Stimulated activated CD4-positive, alpha-beta T cell treated with anti-CD3 and anti-CD28 coated beads, Interleukin-2, amount 100 ng/mL, for 48 hours (primary cell): ENCODE results near the gene ANXA3.
"Not testable (repeated sequence)": the region's sequence is repeated elsewhere in the genome, so short reads cannot be mapped to it uniquely, and the experiment has no call there.

ENCODE experiments used
- DNase-seq, 2 donors: peaks; one replicate each; pipeline ENCODE4 v3.0.0-alpha.2; 2020

ANXA3 gene

DNA sequence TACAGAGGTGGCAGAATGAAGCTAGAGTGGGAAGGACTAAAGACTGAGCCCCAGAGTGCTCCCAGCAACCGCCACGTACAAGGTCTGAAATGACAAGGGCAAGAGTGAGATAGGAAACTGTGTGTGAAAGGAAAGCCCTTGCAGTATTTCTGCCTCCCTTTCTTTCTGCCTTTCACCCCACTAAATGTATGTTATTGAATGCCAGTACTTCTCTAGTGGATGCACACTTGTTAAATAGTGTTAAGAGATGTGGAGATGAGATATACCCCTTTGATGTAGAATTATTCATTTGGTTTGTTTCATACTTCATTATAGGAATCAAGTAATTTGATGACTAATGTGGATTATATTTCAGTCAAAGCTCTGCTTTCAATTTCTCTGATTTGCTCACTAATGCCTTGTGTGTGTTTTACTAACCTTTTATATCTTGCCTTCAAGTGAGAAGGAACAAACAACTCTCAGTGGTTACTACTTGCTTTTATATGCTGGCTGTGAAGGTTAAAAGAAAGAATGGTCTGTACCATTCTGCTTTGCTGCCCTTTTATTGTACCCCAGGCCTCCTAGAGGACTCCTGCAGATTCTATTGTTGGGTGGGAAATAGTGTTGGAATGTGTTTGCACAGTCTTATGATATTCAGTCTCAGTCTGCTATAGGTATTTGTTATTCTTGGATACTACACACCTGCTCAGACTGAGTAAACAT is 8.0 kb upstream of the ANXA3 start:
- DNase-seq = no peak

DNA sequence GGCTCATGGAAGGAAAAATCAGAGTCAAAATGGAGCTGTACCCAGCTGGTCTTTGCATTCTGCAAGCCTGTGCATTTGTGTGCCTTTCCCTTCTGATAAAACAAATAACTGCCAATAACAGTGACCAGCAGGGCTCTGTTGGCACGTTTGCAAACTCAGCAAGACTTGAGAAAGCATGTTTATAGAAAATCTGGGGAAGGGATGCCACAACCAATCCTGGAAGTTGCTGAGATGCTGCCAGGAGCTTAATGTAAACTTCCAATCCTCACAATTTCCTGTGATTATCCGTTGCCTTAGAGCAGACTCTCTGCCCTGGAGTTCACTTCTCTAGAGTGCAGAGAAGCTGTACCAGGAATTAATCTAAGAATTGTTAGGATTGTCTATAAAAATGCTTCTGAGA is 6.9 kb upstream of the ANXA3 start:
- no peak for DNase-seq

- DNase-seq = no peak
Observed at GRCh38 chr4:78545275-78546246, 6.0 kb upstream of the ANXA3 start.

GRCh38 chr4:78547899-78548298 is 3.7 kb upstream of the ANXA3 start:
- not testable (repeated sequence) for DNase-seq

DNA sequence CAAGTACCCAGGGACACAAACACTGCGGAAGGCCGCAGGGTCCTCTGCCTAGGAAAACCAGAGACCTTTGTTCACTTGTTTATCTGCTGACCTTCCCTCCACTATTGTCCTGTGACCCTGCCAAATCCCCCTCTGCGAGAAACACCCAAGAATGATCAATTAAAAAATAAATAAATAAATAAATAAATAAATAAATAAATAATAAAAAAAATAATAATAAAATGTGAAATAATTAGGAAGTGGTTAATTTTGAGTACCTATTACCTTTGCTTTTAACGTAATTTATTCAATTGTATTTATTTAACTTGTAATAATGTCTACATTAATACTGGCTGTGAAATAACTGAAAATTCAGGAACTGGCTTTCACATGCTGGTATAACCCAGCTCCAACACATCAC is 2.7 kb upstream of the ANXA3 start:
- not testable (repeated sequence) for DNase-seq

- no peak for DNase-seq
Observed at GRCh38 chr4:78552389-78553042, 946 bp downstream of the ANXA3 start.

- no peak for DNase-seq
Observed at GRCh38 chr4:78553043-78553396, 1.4 kb downstream of the ANXA3 start.

DNA sequence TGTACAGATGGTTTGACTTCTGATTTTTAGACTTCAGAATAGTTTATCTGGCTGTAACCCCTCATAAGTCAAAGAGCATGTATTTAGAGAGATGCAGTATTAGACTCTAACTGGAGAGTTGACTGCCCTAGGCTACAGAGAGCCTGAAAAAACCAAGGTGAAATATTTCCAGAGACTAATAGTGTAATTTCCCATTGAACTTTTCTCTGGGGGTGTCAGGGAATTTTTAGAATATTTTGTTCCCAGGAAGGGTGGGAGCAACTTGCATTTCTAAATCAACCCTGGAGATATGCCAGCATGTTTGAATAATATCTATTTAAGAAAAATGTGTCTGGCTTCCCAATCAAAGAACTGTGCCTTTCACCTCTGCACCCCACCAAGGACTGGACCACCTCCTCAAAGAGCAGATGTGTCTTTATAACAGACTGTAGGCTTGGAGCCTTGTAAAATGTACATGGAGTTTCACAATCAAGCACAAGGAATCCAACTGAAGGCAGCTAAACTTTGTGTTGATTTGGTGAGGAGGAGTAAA is 2.0 kb downstream of the ANXA3 start:
- DNase-seq = no peak

DNA sequence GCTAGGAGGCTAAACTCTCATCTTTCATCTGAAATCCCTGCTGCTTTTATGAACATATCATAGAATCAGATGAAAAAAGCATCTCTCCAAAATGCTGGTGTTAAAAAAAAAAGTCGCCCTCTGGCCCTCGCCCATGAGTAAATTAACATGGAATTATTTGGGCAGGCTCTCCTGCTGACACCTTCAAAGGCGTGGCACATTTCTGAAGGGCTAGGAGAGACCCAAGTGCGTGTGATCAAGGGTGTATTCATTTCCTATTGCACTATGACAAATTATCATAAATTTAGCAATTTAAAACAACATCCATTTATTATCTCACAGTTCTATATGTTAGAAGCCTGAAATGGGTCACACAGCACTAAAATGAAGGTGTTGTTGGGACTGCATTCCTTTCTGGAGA is 5.1 kb downstream of the ANXA3 start:
- no peak for DNase-seq

GRCh38 chr4:78557841-78558240 is 6.3 kb downstream of the ANXA3 start:
- DNase-seq = no peak

- no peak for DNase-seq
Observed at GRCh38 chr4:78558410-78558809, 6.8 kb downstream of the ANXA3 start.

GRCh38 chr4:78560296-78560963 is 8.9 kb downstream of the ANXA3 start:
- no peak for DNase-seq

- no peak for DNase-seq
Observed at GRCh38 chr4:78561677-78562076, 10.1 kb downstream of the ANXA3 start.

DNA sequence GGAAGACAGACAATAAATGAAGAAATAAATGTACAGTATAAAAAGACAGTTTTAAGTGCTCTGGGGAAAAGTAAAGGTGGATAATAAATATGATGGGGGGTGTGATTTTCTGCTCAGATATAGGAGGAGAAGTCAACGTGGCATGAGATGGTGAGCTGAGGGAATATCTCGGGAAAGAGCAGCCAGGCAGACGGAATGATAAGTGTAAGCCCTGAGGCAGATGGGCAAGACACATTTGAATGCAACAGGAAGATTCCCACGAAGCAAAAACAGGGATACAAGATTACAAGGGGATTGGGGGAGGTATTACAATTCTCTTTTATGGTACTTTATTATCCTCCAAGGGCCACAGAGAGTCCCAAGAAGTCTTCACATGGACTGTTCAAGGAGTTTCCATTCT is 11.1 kb downstream of the ANXA3 start:
- no peak for DNase-seq

GRCh38 chr4:78565971-78566372 is 14.4 kb downstream of the ANXA3 start:
- DNase-seq = no peak

DNA sequence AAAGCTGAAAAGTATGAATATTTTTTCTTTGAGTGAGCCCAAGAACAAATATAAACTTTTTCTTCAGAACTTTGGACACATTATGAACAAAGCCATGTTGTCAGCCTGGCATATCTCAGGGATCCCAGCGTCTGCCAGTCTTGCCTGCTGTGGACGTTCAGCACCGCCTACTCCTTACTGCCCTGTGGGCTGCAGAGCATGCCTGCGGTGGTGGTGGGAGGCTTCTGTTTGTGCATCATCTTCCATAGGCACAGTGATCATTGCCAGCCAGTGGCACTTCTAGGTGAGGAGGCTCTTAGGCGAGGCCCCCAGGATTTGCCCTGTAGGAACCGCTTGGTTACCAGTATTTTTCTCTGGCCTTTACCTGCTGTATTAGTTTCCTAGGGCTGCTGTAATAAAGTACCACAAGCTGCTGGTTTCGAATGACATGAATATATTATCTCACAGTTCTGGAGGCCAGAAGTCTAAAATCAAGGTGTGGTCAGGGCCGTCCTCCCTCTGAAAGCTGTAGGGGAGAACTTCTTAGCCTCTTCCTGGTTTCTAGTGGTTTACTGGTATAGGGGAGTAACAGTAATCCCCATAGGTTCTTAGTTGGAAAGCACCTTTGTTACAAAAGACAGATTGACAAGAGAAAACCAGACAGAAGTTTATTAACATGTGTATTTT is 15.4 kb downstream of the ANXA3 start:
- DNase-seq = no peak

DNA sequence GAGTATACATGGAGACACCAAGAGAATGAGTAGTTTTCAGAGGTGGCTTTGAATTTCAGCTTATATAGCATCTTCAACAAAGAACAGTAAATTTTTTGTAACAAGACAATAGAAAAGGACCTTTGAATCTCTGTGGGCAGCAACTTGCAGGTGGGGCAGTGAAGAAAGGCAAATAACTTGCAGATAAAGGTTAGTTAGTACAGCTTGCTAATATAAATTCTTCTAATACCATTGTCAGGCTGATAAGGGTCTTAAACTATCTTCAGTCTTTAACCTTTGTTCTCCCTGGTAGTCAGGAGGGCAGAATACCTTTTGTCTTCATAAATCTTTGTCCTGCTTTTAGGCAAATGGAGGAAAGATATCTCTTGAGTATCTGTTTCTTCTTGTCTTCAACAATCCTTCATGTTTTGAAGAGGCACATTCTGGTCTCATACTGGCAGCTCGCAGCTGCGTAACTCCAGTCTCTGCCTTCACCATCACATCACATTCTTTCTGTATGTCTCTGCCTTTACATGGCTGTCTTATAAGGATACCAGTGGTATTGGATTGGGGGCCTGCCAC is 16.0 kb downstream of the ANXA3 start:
- DNase-seq = no peak

GRCh38 chr4:78568640-78569305 is 17.2 kb downstream of the ANXA3 start:
- DNase-seq = no peak

- DNase-seq = no peak
Observed at GRCh38 chr4:78569306-78569821, 17.8 kb downstream of the ANXA3 start.

- no peak for DNase-seq
Observed at GRCh38 chr4:78570117-78570516, 18.5 kb downstream of the ANXA3 start.

- no peak for DNase-seq
Observed at GRCh38 chr4:78571804-78572203, 20.2 kb downstream of the ANXA3 start.
